ENCODE results near the gene COL26A1.
"Not testable (repeated sequence)": the region's sequence is repeated elsewhere in the genome, so short reads cannot be mapped to it uniquely, and the experiment has no call there.

The COL26A1 gene

DNA sequence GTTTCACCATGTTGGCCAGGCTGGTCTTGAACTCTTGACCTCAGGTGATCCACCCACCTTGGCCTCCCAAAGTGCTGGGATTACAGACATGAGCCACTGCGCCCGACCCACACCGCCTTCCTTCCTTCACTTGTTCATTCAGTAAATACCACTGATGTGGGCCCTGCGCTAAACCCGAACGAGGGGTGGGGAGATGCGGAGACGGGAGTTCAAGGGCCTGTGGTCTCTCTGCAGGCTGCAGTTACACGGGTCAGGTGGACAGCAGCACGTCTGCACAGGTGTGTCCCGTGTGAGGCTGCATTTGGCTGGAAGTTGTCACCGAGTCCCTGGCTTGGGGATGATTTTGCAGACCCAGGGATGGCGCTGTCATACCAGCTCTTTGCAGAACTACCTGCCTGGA, 38.1 kb downstream of the COL26A1 start:
- H3K4me3 ChIP-seq (ENCODE audit: low read depth, low read length), result no peak overlapping the region

GRCh38 chr7:101401390-101402080, 38.9 kb downstream of the COL26A1 start:
- H3K4me3 ChIP-seq (ENCODE audit: low read depth, low read length), result no peak overlapping the region

DNA sequence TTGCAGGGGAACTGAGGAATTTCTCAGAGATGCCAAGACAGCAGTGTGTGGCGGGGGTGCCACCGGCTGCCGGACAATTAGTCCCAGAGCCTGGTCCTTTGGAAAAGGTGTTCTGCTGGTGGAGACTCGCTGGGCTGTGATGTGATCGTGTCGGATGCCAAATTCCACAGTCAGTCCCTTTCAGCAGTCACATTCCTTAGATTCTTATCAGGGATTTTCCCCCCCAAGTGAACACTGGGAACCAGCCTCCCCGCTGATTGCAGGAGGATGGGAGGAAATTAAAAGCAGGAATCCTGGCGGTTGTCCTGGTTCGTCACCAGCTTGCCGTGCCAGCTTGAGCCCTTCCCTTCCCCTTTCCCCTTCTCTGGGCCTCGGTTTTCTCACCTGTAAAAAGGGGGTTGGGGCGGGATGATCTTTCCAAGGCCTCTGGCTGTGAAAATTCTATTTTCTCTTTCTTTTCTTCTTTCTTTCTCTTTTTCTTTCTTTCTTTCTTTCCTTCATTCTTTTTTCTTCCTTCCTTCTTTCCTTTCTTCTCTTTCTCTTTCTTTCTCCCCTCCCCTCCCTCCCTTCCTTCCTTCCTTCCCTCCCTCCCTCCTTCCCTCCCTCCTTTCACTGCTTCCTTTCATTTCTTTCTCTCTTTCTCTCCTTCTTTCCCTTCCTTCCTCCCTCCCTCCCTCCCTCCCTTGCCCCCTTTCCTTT, 39.6 kb downstream of the COL26A1 start:
- H3K4me3 ChIP-seq (ENCODE audit: low read depth, low read length), result no peak overlapping the region

- H3K4me3 ChIP-seq (ENCODE audit: low read depth, low read length), result no peak overlapping the region
Measured at GRCh38 chr7:101402835-101403234, 40.2 kb downstream of the COL26A1 start.

GRCh38 chr7:101405474-101406067, 42.9 kb downstream of the COL26A1 start:
- no peak overlapping the region for H3K4me3 ChIP-seq (ENCODE audit: low read depth, low read length)

DNA sequence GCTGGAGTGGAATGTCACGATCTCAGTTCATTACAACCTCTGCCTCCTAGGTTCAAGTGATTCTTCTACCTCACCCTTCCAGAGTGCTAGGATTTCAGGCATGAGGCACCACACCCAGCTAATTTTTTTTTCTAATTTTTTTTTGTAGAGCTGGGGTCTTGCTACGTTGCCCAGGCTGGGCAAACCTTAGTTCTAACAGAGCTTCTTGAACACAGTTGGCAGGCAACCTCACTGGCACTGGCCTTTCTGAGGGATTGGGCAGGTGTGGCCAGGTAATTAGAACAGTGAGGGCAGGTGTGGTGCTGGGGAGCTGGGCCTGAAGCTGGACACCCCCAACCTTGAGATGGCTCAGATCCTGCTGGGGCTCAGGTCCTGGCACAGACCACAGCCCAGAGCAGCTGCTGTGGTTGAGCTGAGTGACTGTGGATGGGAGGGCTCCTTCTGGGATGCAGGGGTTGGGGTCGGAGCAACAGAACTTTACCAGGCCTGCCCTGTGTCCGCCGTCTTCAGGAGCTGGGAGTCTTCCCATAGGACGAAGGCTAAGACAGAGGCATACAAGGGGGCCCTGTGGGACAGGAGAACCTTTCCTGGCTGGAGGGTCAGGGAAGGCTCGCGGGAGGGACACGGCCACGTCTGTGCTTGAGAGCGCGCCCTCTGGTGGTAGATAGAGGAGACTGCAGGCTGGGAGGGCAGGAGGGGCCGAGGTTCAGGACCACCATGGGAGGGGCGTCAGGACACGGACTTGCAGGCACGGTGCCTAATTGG, 48.2 kb downstream of the COL26A1 start:
- H3K4me3 ChIP-seq (ENCODE audit: low read depth, low read length), result no peak overlapping the region

GRCh38 chr7:101411508-101411874, 48.8 kb downstream of the COL26A1 start:
- no peak overlapping the region for H3K4me3 ChIP-seq (ENCODE audit: low read depth, low read length)

DNA sequence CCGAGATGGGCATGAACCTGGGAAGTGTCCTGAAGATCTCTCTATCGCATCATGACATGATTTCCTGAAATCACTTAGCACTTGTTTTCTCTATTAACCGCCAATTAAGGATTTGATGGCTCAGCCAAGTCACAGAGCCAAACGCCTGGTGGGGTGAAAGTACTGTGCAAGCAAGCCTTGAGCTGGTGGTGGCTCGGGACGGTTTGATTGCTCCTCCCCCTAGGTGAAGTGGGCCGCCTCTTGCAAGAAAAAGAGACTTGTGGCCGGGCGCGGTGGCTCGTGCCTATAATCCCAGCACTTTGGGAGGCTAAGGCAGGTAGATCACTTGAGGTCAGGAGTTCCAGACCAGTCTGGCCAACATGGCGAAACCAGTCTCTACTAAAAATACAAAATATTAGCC, 50.3 kb downstream of the COL26A1 start:
- no peak overlapping the region for H3K4me3 ChIP-seq (ENCODE audit: low read depth, low read length)

- H3K4me3 ChIP-seq (ENCODE audit: low read depth, low read length), result no peak overlapping the region
Measured at GRCh38 chr7:101418694-101419093, 56.0 kb downstream of the COL26A1 start.

DNA sequence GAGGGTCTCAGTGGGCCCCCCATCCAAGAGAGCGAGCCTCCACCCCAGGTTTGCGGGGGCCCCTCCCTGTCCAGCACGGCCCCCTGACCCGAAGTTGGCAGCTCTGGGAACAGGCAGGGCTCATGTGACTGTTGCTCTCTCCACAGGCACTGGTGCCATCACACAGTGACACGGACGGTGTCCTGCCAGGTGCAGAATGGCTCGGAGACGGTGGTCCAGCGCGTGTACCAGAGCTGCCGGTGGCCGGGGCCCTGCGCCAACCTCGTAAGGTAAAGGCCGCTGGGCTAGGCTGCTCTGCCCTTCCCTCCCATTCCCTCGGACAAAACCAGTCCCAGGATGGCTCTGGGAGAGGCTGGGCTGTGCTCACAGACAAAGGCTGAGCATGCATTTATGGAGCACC, 57.2 kb downstream of the COL26A1 start:
- H3K4me3 ChIP-seq (ENCODE audit: low read depth, low read length), result no peak overlapping the region

DNA sequence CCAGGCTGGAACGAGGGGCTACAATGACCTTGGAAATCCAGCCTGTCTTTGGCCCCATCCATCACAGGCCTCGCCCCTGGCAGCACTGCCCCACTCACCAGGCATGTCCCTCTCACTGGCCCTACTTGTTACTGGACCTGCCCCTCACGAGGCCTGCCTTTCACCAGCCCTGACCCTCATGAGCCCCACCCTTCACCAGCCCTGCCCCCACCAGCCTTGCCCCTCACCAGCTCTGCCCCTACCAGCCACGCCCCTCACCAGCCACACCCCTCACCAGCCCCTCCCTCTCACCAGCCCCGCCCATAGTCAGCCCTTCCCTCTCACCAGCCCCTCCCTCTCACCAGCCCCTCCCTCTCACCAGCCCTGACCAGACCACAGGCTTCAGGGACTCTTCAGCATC, 57.8 kb downstream of the COL26A1 start:
- H3K4me3 ChIP-seq (ENCODE audit: low read depth, low read length), result no peak overlapping the region

- no peak overlapping the region for H3K4me3 ChIP-seq (ENCODE audit: low read depth, low read length)
Measured at GRCh38 chr7:101422356-101423195, 59.9 kb downstream of the COL26A1 start.

DNA sequence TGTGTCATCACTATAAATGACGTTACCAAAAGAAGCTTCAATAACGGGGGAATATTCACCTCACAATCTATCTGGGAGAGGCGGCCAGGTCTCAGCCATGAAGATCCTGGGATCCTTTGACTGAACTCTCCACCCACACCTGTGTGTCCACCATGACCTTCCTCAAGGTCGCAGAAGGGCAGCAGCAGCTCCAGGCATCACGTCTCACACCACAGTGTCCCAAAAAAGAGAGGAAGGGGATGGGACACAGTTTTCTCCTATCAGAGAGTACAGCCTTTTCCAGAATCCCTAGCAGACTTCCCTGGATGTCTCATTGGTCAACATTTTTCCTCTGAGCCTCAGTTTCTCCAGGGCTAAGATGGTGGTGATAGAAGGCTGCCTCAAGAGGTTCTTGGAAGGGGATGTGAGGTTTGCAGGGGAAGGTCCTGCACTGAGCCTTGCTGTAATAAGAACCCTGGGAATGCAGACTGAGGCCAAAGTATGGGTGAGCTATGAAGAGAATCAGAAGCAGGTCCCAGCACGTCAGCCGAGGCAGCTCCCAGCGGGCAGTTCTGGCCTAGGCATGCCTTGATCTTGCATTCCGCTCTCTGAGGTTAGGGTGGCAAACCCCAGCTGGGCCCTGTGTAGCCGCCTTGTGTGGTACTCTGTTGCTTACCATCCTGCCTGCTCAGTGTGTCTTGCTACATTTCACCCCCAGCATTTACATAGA, 63.8 kb downstream of the COL26A1 start:
- no peak overlapping the region for H3K4me3 ChIP-seq (ENCODE audit: low read depth, low read length)

DNA sequence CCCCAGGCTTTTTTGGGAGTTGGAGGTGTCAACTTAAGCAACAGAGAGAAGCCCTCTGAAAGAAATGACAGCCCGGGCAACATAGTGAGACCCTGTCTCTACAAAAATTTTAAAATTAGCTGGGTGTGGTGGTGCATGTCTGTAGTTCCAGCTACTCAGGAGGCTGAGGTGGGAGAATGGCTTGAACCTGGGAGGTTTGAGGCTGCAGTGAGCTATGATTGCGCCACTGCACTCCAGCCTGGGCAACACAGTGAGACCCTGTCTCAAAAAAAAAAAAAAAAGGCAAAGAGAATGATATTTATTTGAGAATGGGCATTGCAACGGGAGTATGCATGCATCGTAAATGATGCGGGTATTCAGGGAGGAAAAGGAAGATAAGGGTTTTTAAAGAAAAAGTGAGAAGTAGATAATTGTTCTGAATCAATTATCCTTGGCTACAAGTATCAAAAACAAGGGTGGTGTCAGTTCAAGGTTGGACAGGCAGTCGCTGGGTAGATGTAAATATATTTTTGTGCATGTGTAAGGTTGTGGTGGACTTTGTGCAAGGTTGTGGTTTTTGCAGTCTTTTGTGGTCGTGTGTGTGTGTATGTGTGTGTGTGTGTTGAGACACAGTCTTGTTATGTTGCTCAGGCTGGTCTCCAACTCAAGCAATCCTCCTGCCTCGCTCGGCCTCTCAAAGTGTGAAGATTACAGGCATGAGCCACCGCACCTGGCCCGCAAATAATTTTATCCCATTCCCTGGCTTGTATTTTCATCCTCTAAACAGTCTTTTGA, 65.6 kb downstream of the COL26A1 start:
- H3K4me3 ChIP-seq (ENCODE audit: low read depth, low read length), result no peak overlapping the region

- no peak overlapping the region for H3K4me3 ChIP-seq (ENCODE audit: low read depth, low read length)
Measured at GRCh38 chr7:101432316-101432715, 69.6 kb downstream of the COL26A1 start.

- no peak overlapping the region for H3K4me3 ChIP-seq (ENCODE audit: low read depth, low read length)
Measured at GRCh38 chr7:101433688-101434087, 71.0 kb downstream of the COL26A1 start.

GRCh38 chr7:101434155-101434554, 71.5 kb downstream of the COL26A1 start:
- H3K4me3 ChIP-seq (ENCODE audit: low read depth, low read length), result not testable (repeated sequence)

GRCh38 chr7:101435461-101436220, 73.0 kb downstream of the COL26A1 start:
- no peak overlapping the region for H3K4me3 ChIP-seq (ENCODE audit: low read depth, low read length)
